Endothelial cell of hepatic sinusoid (primary cell): ENCODE measurements around the gene DYNC1LI2.

Source experiments
- in situ Hi-C: cut with HindIII; loops from 2 replicates; pipeline ENCODE4 v1.10.0; 2017; ENCODE audit warnings: low sequenced_read_pairs

DYNC1LI2 gene

GRCh38 chr16:66741169-66741900, 10.1 kb downstream of the DYNC1LI2 start:
- in situ Hi-C loops, result no loop called here

GRCh38 chr16:66740533-66740932, 10.9 kb downstream of the DYNC1LI2 start:
- in situ Hi-C loops, result no loop called here

- in situ Hi-C loops, result no loop called here
These were observed 11.4 kb downstream of the DYNC1LI2 start for GRCh38 chr16:66740010-66740409.

GRCh38 chr16:66735891-66736290, 15.5 kb downstream of the DYNC1LI2 start:
- in situ Hi-C loops, result no loop called here

GRCh38 chr16:66731101-66731500, 20.3 kb downstream of the DYNC1LI2 start:
- in situ Hi-C loops, result no loop called here

- in situ Hi-C loops, result no loop called here
These were observed 22.6 kb downstream of the DYNC1LI2 start for GRCh38 chr16:66728804-66729203.

GRCh38 chr16:66728117-66728787, 23.2 kb downstream of the DYNC1LI2 start:
- in situ Hi-C loops, result no loop called here

GRCh38 chr16:66720766-66721165, 30.6 kb downstream of the DYNC1LI2 start:
- in situ Hi-C loops, result no loop called here

- in situ Hi-C loops, result loop anchor here (5.0 kb wide), 1 partner anchor 37 kb away; no protein-coding TSS in a partner anchor
These were observed 32.2 kb downstream of the DYNC1LI2 start for GRCh38 chr16:66719246-66719645.

- in situ Hi-C loops, result loop anchor here (5.0 kb wide), 1 partner anchor 35 kb away; no protein-coding TSS in a partner anchor
These were observed 33.6 kb downstream of the DYNC1LI2 start for GRCh38 chr16:66717776-66718175.

- in situ Hi-C loops, result loop anchor here (5.0 kb wide), 1 partner anchor 35 kb away; no protein-coding TSS in a partner anchor
These were observed 34.2 kb downstream of the DYNC1LI2 start for GRCh38 chr16:66717112-66717675.

GRCh38 chr16:66714654-66715307, 36.6 kb downstream of the DYNC1LI2 start:
- in situ Hi-C loops, result loop anchor here (5.0 kb wide), 1 partner anchor 32 kb away; no protein-coding TSS in a partner anchor

- in situ Hi-C loops, result no loop called here
These were observed 37.3 kb downstream of the DYNC1LI2 start for GRCh38 chr16:66714062-66714461.

- in situ Hi-C loops, result no loop called here
These were observed 38.3 kb downstream of the DYNC1LI2 start for GRCh38 chr16:66713076-66713475.

GRCh38 chr16:66712512-66712911, 38.9 kb downstream of the DYNC1LI2 start:
- in situ Hi-C loops, result no loop called here

GRCh38 chr16:66711581-66711980, 39.8 kb downstream of the DYNC1LI2 start:
- in situ Hi-C loops, result no loop called here

- in situ Hi-C loops, result no loop called here
These were observed 44.9 kb downstream of the DYNC1LI2 start for GRCh38 chr16:66706506-66706880.

GRCh38 chr16:66705790-66706505, 45.5 kb downstream of the DYNC1LI2 start:
- in situ Hi-C loops, result no loop called here

GRCh38 chr16:66703406-66704215, 47.8 kb downstream of the DYNC1LI2 start:
- in situ Hi-C loops, result no loop called here

- in situ Hi-C loops, result no loop called here
These were observed 49.9 kb downstream of the DYNC1LI2 start for GRCh38 chr16:66701516-66701915.
